HG03460 (cell line): Measurements from ENCODE around the gene THSD7A.

Source experiments
- ATAC-seq: cut with Tn5 transposase; IDR thresholded peaks from one replicate; pipeline ENCODE4 v1.9.1; 2021; ENCODE audit not compliant: unreplicated experiment

The THSD7A gene

DNA sequence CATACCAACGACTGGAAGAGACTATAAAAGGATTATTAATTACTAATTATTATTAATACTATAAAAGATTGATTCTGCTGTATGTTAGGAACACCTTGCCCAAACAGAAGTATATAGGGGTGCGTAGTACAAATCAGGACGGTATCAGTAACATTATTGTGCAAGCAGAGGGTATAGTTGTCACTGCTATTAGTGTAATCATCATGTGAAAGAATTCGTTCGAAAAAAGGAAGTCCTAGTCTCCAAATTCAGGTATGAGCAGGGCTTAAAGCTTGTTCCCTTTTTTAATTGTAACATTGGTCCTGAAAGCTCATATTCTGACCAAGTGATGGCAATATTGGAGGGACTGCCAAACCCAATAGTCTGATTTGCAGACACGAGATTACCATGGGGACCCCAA lies 81.8 kb downstream of the THSD7A start:
- no peak for ATAC-seq

DNA sequence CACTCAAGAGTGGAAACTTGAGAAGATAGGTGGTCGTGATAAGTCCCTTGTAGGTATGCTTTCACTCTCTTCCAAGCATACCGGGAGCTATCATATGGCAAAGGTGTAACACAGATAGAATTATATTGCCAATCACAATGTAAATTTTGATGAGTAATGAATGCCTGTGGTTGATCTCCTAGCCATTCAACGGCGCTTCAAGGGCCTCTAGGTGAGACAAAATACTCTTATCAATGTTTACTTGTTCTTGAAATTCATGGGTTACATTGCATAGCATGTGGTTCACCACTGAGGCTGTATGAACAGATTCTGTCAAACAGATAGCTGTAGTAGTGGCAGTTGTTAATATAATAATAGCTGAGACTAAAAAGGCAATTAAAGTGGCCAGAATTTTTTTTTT lies 82.4 kb downstream of the THSD7A start:
- no peak for ATAC-seq

- ATAC-seq: no peak
Observed at GRCh38 chr7:11748884-11749283, 83.1 kb downstream of the THSD7A start.

DNA sequence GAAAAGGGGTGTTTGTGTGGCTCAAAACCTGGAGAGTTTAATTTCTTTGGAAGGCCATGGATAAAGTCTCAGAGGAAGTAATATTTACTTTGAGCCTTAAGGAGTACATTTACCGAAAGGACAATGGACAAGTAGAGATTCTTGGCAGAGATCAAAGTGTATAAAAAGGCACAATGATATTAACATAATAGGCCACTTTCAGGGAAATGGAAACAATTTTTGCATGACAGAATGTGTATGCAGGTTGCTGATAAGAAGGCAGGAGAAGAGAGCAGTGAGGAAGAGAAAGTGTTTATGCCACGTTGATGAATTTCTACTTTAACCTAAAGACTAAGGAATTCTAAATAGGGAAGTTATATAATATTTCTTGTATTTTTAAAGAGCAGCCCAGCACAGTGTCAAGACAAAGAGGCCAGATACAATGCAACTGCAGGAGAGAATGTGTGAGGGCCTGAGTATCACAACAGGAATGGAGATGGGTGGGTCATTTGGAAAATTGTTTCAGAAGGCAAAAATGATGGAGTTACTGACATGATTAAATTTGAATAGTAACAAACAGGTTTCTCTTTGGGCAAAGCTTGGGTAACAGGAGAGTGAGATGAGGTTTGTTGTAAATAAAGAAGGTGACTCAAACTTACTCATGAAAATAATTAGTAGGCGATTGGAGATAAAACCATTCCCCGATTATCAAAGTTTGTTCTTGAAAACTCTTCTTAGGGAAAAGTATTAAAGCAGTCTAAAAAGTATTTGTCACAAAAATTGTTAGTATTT lies 84.1 kb downstream of the THSD7A start:
- ATAC-seq: no peak

- no peak for ATAC-seq
Observed at GRCh38 chr7:11746591-11746990, 85.4 kb downstream of the THSD7A start.

- ATAC-seq: no peak
Observed at GRCh38 chr7:11743548-11743947, 88.5 kb downstream of the THSD7A start.

GRCh38 chr7:11743016-11743415 lies 89.0 kb downstream of the THSD7A start:
- no peak for ATAC-seq

GRCh38 chr7:11742496-11742895 lies 89.5 kb downstream of the THSD7A start:
- no peak for ATAC-seq

GRCh38 chr7:11737723-11738122 lies 94.3 kb downstream of the THSD7A start:
- ATAC-seq: no peak

DNA sequence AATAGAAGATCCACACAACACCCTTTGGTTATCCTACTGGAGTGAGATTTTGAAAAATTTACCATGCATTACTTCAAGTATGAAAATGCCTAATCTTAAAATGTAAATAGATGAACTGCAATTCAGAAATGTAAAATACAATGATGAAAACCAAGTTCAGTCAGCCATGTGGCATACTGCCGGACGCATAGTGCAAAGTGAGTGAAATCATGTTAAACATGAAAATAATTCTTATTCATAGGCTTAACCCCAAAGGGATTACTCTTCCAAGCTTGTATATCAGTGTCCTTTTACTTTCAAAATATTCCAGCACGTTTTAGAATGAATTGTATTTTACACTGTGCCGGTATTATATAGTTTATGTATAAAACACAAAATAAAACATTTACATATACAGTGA lies 99.8 kb downstream of the THSD7A start:
- ATAC-seq: no peak

DNA sequence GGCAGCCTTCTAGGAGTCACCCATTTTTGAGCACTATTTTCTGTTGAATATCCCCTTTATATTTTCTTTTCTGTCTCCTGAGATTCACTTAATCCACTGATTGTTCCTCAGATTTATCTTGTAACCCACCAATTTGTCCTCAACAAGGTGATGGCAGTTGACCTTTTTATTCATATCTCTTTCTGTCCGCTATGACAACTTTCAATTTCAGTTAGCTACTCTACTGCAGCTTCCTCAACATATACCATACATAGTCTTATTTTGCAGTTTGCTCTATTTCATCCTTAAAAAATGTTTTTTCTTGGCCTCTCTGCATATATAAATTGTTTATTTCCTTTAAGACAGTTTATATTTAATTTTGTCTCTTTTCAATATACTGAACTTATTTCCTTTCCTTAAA lies 101.3 kb downstream of the THSD7A start:
- ATAC-seq: no peak

DNA sequence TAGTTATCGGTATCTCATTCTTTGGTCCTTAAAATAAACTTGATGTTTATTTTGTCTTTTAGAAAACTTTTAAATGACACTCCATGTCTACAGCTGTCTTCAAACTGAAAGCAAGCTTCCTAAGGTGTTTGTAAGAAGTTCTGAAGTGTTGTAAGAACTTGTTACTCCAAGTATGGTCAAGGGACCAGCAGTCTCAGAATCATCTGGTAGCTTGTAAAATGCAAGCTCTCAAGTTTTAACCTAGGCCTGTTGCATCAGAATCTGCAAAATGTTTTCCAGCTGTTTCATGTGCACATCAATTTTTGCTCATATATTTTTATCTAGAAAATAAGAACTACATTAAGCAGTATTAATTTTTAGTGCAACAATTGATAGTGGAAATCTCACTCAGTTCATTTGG lies 104.1 kb downstream of the THSD7A start:
- no peak for ATAC-seq

GRCh38 chr7:11726794-11727155 lies 105.2 kb downstream of the THSD7A start:
- ATAC-seq: no peak

DNA sequence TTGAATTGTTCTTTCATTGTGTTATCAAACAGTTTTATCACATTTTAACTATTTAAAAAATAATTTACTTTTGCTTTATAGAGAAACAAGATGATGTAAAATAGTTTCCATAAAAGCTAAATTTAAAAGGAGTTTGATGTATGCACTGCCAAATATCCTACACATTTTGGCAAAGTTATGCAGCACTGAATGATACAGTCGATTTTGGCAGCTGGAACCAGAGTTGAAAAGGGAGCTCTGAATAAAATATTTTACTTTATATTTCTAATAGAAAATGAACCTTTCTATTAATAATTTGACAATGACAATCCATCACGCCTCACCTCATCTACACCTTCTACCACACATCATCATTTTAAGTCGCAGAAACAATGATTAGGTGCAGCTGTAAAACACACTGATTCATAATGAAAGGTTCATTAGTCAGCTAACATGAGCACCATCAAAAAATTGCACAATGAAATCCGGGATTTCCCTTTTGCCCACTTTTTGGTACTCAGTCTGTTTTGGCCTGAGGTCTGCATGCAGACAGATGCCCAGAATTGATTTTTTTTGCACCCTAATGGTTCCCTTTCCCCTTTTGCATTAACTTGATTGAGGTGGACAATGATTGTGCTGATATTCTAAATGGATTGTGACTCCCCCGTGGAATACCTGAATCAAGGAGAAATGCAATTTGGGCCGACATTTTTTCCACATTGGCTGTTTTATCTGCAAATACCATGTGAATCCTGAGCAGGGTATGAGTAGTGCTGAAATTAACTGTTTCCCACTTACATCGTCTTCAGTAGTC lies 105.8 kb downstream of the THSD7A start:
- no peak for ATAC-seq

DNA sequence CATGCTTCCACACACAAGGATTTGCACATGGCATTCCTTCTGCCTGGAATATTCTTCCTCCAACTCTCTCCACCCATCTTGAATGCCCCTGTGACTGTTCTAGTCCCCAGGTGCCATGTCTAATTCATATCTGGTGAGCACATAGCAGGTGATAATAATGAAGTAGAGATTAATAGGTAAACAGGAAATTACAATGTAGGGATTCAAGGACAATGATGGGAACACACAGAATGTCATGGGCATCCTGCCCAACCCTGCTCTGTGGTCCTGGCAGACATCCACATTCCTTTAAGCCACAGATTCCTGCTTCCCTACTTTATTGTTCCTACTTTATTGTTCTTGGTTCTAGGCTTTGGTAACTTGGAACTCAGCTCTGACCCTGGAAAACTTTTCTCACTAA lies 115.8 kb downstream of the THSD7A start:
- ATAC-seq: no peak

- ATAC-seq: no peak
Observed at GRCh38 chr7:11714676-11715075, 117.3 kb downstream of the THSD7A start.

- ATAC-seq: no peak
Observed at GRCh38 chr7:11714205-11714604, 117.8 kb downstream of the THSD7A start.

DNA sequence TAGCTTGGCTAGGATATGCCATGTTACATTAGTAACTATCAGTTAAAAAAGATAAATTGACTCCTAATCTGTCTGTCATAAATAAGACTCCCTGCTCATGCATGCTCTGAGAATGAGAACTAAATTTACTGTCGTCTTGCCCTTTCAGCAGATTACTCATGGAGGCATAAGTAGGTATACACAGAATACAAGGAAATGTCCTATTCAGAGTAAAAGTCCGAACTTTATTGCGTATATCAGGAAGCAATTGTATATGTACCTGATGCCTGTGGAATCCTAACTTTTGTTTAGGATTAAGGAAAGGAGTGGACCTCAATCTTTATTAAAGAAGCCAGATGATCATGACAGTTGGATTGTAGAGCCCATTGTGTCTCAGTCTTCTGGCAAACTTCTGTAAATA lies 118.6 kb downstream of the THSD7A start:
- no peak for ATAC-seq

DNA sequence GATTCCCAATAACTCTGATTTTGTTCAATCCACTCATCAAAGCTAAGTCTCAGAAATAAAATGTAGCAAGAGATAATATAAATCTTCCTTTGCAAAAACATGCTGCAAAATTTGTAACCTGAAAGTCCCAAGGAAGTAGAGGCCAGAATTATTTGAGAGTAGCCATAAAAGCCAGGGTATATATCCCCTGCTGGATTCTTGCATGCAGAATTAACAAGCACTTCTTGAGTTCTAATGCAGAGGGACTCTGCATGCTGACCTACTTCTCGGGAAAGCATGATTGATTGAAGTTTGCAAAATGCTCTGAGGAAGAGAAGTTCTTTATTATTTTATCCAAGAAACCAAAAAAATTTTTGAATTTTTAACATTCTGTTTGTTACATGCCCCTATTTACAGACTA lies 121.6 kb downstream of the THSD7A start:
- ATAC-seq: no peak

GRCh38 chr7:11709196-11709595 lies 122.8 kb downstream of the THSD7A start:
- no peak for ATAC-seq

GRCh38 chr7:11707606-11708193 lies 124.3 kb downstream of the THSD7A start:
- ATAC-seq: no peak
